Skin epidermis (tissue), 12 donors: ENCODE measurements around the gene CATSPERB.
"Not testable (repeated sequence)": the region's sequence is repeated elsewhere in the genome, so short reads cannot be mapped to it uniquely, and the experiment has no call there.

Source experiments
- H3K27ac ChIP-seq, 21 experiments: fragments of 200-600 bp; sonication (generic) in 11 of 21; one replicate each; pipeline ENCODE4 v1.5.0; 2020; ENCODE audit warnings: mild to moderate bottlenecking in 3 of 21, inconsistent platforms in 2 of 21, moderate library complexity in 2 of 21
- H3K4me3 ChIP-seq, 7 experiments: fragments of 200-600 bp; sonication (generic) in 2 of 7; one replicate each; pipeline ENCODE4 v1.5.0; 2020; ENCODE audit warnings: inconsistent platforms in 2 of 7, mild to moderate bottlenecking in 2 of 7, moderate library complexity in 1 of 7

Gene CATSPERB

GRCh38 chr14:91681893-91682563 is 49.9 kb downstream of the CATSPERB start:
- H3K4me3 ChIP-seq: no peak overlapping the region
- H3K27ac ChIP-seq: no peak overlapping the region

DNA sequence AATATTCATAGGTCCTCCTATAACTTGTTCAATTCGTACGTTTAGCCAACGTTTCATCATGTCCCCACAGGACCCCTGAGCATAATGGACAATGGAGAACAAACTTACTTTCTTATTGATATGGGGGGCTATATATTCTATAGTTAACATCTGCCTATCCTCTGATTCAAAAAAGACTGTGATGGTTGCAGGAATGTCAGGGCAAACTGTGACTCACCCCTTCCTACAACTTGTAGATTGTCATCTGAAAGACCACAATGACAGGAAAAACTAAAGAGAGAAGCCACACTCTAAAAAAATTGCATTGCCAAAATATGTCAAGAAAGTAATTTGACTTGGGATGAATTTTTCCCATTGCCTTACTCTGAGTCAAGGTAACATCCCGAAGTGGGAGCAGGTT is 50.8 kb downstream of the CATSPERB start:
- Histone ChIP-seq H3K27ac (no peak overlapping the region), H3K4me3 (no peak overlapping the region)

- Histone ChIP-seq H3K4me3 (no peak overlapping the region), H3K27ac (no peak overlapping the region)
Measured at GRCh38 chr14:91679273-91679672, 52.6 kb downstream of the CATSPERB start.

DNA sequence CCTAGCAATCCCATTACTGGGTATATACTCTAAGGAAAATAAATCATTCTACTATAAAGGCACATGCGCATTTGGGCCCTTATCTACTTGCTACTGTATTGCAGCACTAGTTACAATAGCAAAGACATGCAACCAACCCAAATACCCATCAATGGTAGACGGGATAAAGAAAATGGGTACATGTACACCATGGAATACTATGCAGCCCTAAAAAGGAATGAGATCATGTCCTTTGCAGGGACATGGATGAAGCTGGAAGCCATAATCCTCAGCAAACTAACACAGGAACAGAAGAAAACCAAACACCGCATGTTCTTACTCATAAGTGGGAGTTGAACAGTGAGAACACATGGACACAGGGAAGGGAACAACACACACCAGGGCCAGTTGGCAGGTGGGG is 54.2 kb downstream of the CATSPERB start:
- not testable (repeated sequence) for H3K4me3 ChIP-seq, H3K27ac ChIP-seq

GRCh38 chr14:91674911-91675310 is 57.0 kb downstream of the CATSPERB start:
- no peak overlapping the region for H3K27ac ChIP-seq
- H3K4me3 ChIP-seq: no peak overlapping the region

DNA sequence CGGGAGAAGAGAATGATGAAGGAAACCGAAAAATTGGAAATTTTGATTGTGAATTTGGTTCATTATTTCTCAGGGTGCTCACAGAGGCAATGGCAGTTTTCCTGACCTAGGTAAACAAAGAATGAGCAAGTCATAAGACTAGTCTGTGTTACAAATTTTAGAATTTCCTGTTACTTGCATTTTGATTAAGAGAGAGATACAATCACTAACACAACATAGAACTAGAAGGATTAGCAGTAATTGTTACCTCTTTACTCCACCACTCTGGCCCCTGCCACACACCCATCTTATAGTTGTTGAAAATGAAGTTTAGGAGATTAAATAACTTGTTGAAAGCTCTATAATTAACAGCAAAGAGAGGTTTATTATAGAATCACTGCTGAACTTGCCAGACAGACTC is 62.0 kb downstream of the CATSPERB start:
- Histone ChIP-seq H3K4me3 (no peak overlapping the region), H3K27ac (no peak overlapping the region)

- H3K27ac ChIP-seq: not testable (repeated sequence)
Measured at GRCh38 chr14:91667101-91667500, 64.8 kb downstream of the CATSPERB start.

GRCh38 chr14:91660790-91661189 is 71.1 kb downstream of the CATSPERB start:
- H3K27ac ChIP-seq: no peak overlapping the region
- no peak overlapping the region for H3K4me3 ChIP-seq

More at GRCh38 chr14:91667101-91667500, 64.8 kb downstream of the CATSPERB start:
- not testable (repeated sequence) for H3K4me3 ChIP-seq

- peak overlapping the region in 14 of 21 experiments; percentile 26 to 79 (median 59) for H3K27ac ChIP-seq
Measured at GRCh38 chr14:91654836-91655235, 77.0 kb downstream of the CATSPERB start.

GRCh38 chr14:91653451-91653850 is 78.4 kb downstream of the CATSPERB start:
- Histone ChIP-seq H3K4me3 (no peak overlapping the region), H3K27ac (peak overlapping the region in 1 of 21 experiments; percentile 68)

More at GRCh38 chr14:91654836-91655235, 77.0 kb downstream of the CATSPERB start:
- H3K4me3 ChIP-seq: no peak overlapping the region

- no peak overlapping the region for H3K27ac ChIP-seq
- no peak overlapping the region for H3K4me3 ChIP-seq
Measured at GRCh38 chr14:91649930-91650329, 82.0 kb downstream of the CATSPERB start.

- H3K27ac ChIP-seq: no peak overlapping the region
- no peak overlapping the region for H3K4me3 ChIP-seq
Measured at GRCh38 chr14:91647856-91648255, 84.0 kb downstream of the CATSPERB start.

DNA sequence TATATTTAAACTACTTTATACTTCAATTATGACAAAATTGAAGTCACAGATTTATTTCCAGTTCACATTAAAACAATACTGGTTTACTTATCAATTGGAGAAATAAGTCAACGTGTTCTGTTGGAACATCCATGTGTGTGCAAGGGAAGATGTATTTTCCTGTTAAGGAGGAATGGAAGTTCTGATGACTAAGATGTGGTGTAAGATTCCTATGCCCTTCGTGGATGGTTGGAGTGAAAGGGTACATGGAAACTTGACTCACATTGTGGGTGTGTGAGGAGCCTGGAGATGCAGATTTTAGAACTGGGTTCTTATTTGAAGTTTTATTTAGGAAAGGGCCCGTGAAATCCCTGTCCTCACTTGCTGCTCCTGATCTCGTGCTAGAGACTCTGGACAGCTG is 95.3 kb downstream of the CATSPERB start:
- H3K4me3 ChIP-seq: no peak overlapping the region
- no peak overlapping the region for H3K27ac ChIP-seq

DNA sequence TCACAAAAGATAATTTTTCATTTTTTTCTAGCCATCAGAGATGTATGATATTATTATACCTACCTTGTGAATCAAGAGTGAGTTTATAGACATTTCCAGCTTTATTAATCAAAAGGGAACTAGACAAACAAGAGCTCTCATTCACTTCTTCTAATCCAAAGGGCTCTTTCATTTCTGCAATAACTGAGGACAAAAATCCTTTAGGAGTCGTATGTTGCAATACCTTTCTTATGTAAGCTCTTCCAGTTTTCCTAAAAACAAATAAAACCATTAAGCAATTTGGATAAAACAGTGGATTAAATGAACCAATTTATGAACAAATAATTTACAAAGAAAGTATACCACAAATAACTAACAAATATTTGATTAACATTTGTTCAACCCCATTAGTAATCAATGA is 107.1 kb downstream of the CATSPERB start:
- Histone ChIP-seq H3K27ac (no peak overlapping the region), H3K4me3 (no peak overlapping the region)

DNA sequence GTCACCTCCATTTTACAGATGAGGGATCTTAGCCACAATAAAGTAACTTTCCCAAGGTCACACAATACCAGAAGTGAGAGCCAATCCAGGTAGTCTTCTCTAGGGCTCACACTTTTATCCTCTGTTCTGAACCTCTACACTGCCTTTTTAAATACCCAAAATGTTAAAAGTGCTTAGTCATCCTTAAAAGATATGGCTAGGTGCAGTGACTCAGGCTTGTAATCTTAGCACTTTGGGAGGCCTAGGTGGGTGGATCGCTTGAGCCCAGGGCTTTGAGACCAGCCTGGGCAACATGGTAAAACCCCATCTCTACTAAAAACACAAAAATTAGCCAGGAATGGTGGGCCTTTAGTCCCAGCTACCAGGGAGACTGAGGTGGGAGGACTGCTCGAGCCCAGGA is 117.7 kb downstream of the CATSPERB start:
- H3K4me3 ChIP-seq: no peak overlapping the region

GRCh38 chr14:91613459-91614112 is 118.3 kb downstream of the CATSPERB start:
- Histone ChIP-seq H3K4me3 (no peak overlapping the region), H3K27ac (no peak overlapping the region)

More for the DNA sequence above, 117.7 kb downstream of the CATSPERB start:
- H3K27ac ChIP-seq: no peak overlapping the region

GRCh38 chr14:91611528-91611927 is 120.4 kb downstream of the CATSPERB start:
- no peak overlapping the region for H3K4me3 ChIP-seq
- no peak overlapping the region for H3K27ac ChIP-seq

- Histone ChIP-seq H3K27ac (no peak overlapping the region), H3K4me3 (no peak overlapping the region)
Measured at GRCh38 chr14:91609161-91609560, 122.7 kb downstream of the CATSPERB start.

- no peak overlapping the region for H3K4me3 ChIP-seq
- H3K27ac ChIP-seq: no peak overlapping the region
Measured at GRCh38 chr14:91607322-91608047, 124.4 kb downstream of the CATSPERB start.

GRCh38 chr14:91606851-91607250 is 125.0 kb downstream of the CATSPERB start:
- no peak overlapping the region for H3K4me3 ChIP-seq
- no peak overlapping the region for H3K27ac ChIP-seq

DNA sequence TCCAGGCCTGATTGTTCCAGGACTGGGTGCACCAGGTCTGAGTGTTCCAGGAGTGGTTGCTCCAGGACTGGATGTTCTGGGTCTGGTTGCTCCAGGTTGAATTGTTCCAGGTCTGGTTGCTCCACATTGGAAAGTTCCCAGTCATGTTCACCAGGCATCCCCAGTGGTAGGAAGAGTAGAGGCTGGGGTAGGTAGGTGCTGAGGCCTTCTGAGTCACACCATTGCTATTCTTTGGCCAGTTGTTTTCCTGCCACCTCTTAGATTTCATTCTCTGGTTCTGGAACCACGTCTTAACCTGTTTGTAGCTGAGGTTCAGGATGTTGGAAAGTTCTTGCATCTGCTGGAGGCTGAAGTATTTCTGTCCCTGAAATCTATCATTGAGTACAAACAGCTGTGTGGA is 127.3 kb downstream of the CATSPERB start:
- H3K4me3 ChIP-seq, H3K27ac ChIP-seq: not testable (repeated sequence)
